ENCODE data around the gene FH. TPM values are rescaled to one million over a fixed set of nuclear protein-coding genes. Genes with fewer than 3 reads are reported as not detected.

Gene FH
- total RNA-seq, 1 donor from 2014 or later: 42.1 TPM

GRCh38 chr1:241499910-241500309 is 19.6 kb downstream of the FH start:
- TF ChIP-seq CTCF (IDR thresholded peaks at IDR 0.05): peak; percentile 17
- H3K27ac ChIP-seq: no peak overlapping the region
- no peaks in the 10 kb centered on the region for H3K9me3 ChIP-seq
- H3K36me3 ChIP-seq: peaks cover 94% of the 10 kb centered on the region
- no peaks in the 10 kb centered on the region for H3K27me3 ChIP-seq (ENCODE audit: low read depth)
- intact Hi-C loops (cut with DNase I): no loop called here
- H3K4me3 ChIP-seq: no peak overlapping the region
- no peaks in the 10 kb centered on the region for H3K4me1 ChIP-seq
- DNase-seq (no peak), ATAC-seq (no peak)

GRCh38 chr1:241495741-241496140 is 23.8 kb downstream of the FH start:
- no peak for TF ChIP-seq CTCF (IDR thresholded peaks at IDR 0.05)
- no peaks in the 10 kb centered on the region for H3K27me3 ChIP-seq (ENCODE audit: low read depth)
- H3K4me3 ChIP-seq: no peak overlapping the region
- ATAC-seq (no peak), DNase-seq (no peak)
- H3K4me1 ChIP-seq: no peaks in the 10 kb centered on the region
- no peaks in the 10 kb centered on the region for H3K9me3 ChIP-seq
- intact Hi-C loops (cut with DNase I): no loop called here
- H3K27ac ChIP-seq: no peak overlapping the region
- H3K36me3 ChIP-seq: peaks cover 66% of the 10 kb centered on the region

GRCh38 chr1:241488739-241489138 is 30.8 kb downstream of the FH start:
- H3K4me1 ChIP-seq: no peaks in the 10 kb centered on the region
- no peak overlapping the region for H3K27ac ChIP-seq
- ATAC-seq: no peak
- DNase-seq: no peak
- no peak for TF ChIP-seq CTCF (IDR thresholded peaks at IDR 0.05)
- H3K27me3 ChIP-seq (ENCODE audit: low read depth): no peaks in the 10 kb centered on the region
- no peaks in the 10 kb centered on the region for H3K36me3 ChIP-seq
- H3K4me3 ChIP-seq: no peak overlapping the region
- H3K9me3 ChIP-seq: no peaks in the 10 kb centered on the region
- intact Hi-C loops (cut with DNase I): no loop called here

GRCh38 chr1:241485554-241485992 is 34.0 kb downstream of the FH start:
- ATAC-seq (no peak), DNase-seq (no peak)
- no peak for TF ChIP-seq CTCF (IDR thresholded peaks at IDR 0.05)
- intact Hi-C loops (cut with DNase I): no loop called here
- Histone ChIP-seq H3K27ac (no peak overlapping the region), H3K36me3 (no peaks in the 10 kb centered on the region), H3K27me3 (ENCODE audit: low read depth) (no peaks in the 10 kb centered on the region), H3K4me3 (no peak overlapping the region), H3K4me1 (no peaks in the 10 kb centered on the region), H3K9me3 (no peaks in the 10 kb centered on the region)

- no peak for ATAC-seq
- H3K27ac ChIP-seq: no peak overlapping the region
- no peaks in the 10 kb centered on the region for H3K36me3 ChIP-seq
- no peak overlapping the region for H3K4me3 ChIP-seq
- intact Hi-C loops (cut with DNase I): no loop called here
- H3K27me3 ChIP-seq (ENCODE audit: low read depth): no peaks in the 10 kb centered on the region
- H3K4me1 ChIP-seq: no peaks in the 10 kb centered on the region
- no peaks in the 10 kb centered on the region for H3K9me3 ChIP-seq
- TF ChIP-seq CTCF (IDR thresholded peaks at IDR 0.05): no peak
- no peak for DNase-seq
These were observed 34.4 kb downstream of the FH start for GRCh38 chr1:241485145-241485544.

- no peak for TF ChIP-seq CTCF (IDR thresholded peaks at IDR 0.05)
- intact Hi-C loops (cut with DNase I): no loop called here
- Histone ChIP-seq H3K4me1 (no peaks in the 10 kb centered on the region), H3K36me3 (no peaks in the 10 kb centered on the region), H3K27ac (no peak overlapping the region), H3K4me3 (no peak overlapping the region), H3K9me3 (no peaks in the 10 kb centered on the region), H3K27me3 (ENCODE audit: low read depth) (no peaks in the 10 kb centered on the region)
- no peak for DNase-seq
- no peak for ATAC-seq
These were observed 36.7 kb downstream of the FH start for GRCh38 chr1:241482761-241483250.

Data from lower lobe of right lung (tissue), 2 donors.